Measurements from ENCODE around the gene ANKFY1.

GRCh38 chr17:4293572-4293971, 29.8 kb upstream of the ANKFY1 start:
- TF ChIP-seq CTCF (IDR thresholded peaks at IDR 0.05; ENCODE audit: low read length) (no peak), EZH2 (optimal IDR thresholded peaks at IDR 0.05; ENCODE audit: low read depth, low read length) (no peak), EZH2phosphoT487 (IDR thresholded peaks at IDR 0.05; ENCODE audit: low read length) (no peak)
